Measurements from ENCODE around the gene NFATC1.

Gene NFATC1

GRCh38 chr18:79508565-79509535 is 113.1 kb downstream of the NFATC1 start:
- Histone ChIP-seq H3K27me3 (replicated peaks in 2 of 5; ENCODE audit: control insufficient read depth in 4 of 5, insufficient read depth in 5 of 5, low read length in 4 of 5) (no peaks in the 10 kb centered on the region), H3K9me3 (ENCODE audit: control extremely low read depth in 1 of 5, control insufficient read depth in 4 of 5, insufficient read depth in 2 of 5, low read depth in 1 of 5, low read length in 4 of 5) (no peaks in the 10 kb centered on the region), H3K4me1 (ENCODE audit: control extremely low read depth in 1 of 4, control insufficient read depth in 4 of 4, insufficient read depth in 4 of 4, low read length in 3 of 4) (peaks cover 8 to 56% (median 55%) of the 10 kb centered on the region in 4 experiments), H3K4me3 (ENCODE audit: control insufficient read depth in 1 of 7, extremely low read depth in 1 of 7, insufficient read depth in 4 of 7, low read depth in 2 of 7, low read length in 6 of 7) (peak overlapping the region in 2 of 7 experiments; percentile 62 to 76), H3K27ac (ENCODE audit: insufficient read depth in 1 of 2, low read depth in 1 of 2, low read length in 2 of 2, poor library complexity in 1 of 2, severe bottlenecking in 2 of 2) (no peak overlapping the region), H3K36me3 (ENCODE audit: control insufficient read depth in 4 of 4, insufficient read depth in 4 of 4, low read length in 3 of 4) (peaks cover 0 to 23% (median 14%) of the 10 kb centered on the region in 4 experiments)
- peak in 2 of 3 donors; percentile 78 to 79 for DNase-seq
- POLR2A ChIA-PET: interaction anchor here (1.0 to 2.9 kb wide), 5 partner anchors 8 to 105 kb away, joined by 3 to 23 read pairs (median 9); no protein-coding TSS in a partner anchor
- CTCF ChIA-PET: interaction anchor here (0.8 to 3.1 kb wide), 6 partner anchors 8 to 130 kb away, joined by 3 to 19 read pairs (median 3); no protein-coding TSS in a partner anchor
- WGBS (ENCODE audit: insufficient coverage): 71% methylated on average over 39 of the region's 40 CpGs

- Histone ChIP-seq H3K36me3 (ENCODE audit: control insufficient read depth in 4 of 4, insufficient read depth in 4 of 4, low read length in 3 of 4) (peaks cover 0 to 23% (median 14%) of the 10 kb centered on the region in 4 experiments), H3K9me3 (ENCODE audit: control extremely low read depth in 1 of 5, control insufficient read depth in 4 of 5, insufficient read depth in 2 of 5, low read depth in 1 of 5, low read length in 4 of 5) (no peaks in the 10 kb centered on the region), H3K4me1 (ENCODE audit: control extremely low read depth in 1 of 4, control insufficient read depth in 4 of 4, insufficient read depth in 4 of 4, low read length in 3 of 4) (peaks cover 8 to 50% (median 48%) of the 10 kb centered on the region in 4 experiments), H3K4me3 (ENCODE audit: control insufficient read depth in 1 of 7, extremely low read depth in 1 of 7, insufficient read depth in 4 of 7, low read depth in 2 of 7, low read length in 6 of 7) (peak overlapping the region in 2 of 7 experiments; percentile 19 to 26), H3K27me3 (replicated peaks in 2 of 5; ENCODE audit: control insufficient read depth in 4 of 5, insufficient read depth in 5 of 5, low read length in 4 of 5) (no peaks in the 10 kb centered on the region), H3K27ac (ENCODE audit: insufficient read depth in 1 of 2, low read depth in 1 of 2, low read length in 2 of 2, poor library complexity in 1 of 2, severe bottlenecking in 2 of 2) (no peak overlapping the region)
- POLR2A ChIA-PET: interaction anchor here (1.0 to 2.9 kb wide), 3 partner anchors 10 to 106 kb away, joined by 3 to 21 read pairs (median 4); no protein-coding TSS in a partner anchor
- no peak for DNase-seq
- CTCF ChIA-PET: interaction anchor here (1.2 to 1.5 kb wide), 2 partner anchors 56 to 130 kb away, joined by 3 read pairs; no protein-coding TSS in a partner anchor
- 94% methylated on average over 8 of the region's 8 CpGs for WGBS (ENCODE audit: insufficient coverage)
Observed at GRCh38 chr18:79509536-79509930, 113.8 kb downstream of the NFATC1 start.

GRCh38 chr18:79510046-79510685 is 114.4 kb downstream of the NFATC1 start:
- Histone ChIP-seq H3K27ac (ENCODE audit: insufficient read depth in 1 of 2, low read depth in 1 of 2, low read length in 2 of 2, poor library complexity in 1 of 2, severe bottlenecking in 2 of 2) (no peak overlapping the region), H3K27me3 (replicated peaks in 2 of 5; ENCODE audit: control insufficient read depth in 4 of 5, insufficient read depth in 5 of 5, low read length in 4 of 5) (no peaks in the 10 kb centered on the region), H3K4me3 (ENCODE audit: control insufficient read depth in 1 of 7, extremely low read depth in 1 of 7, insufficient read depth in 4 of 7, low read depth in 2 of 7, low read length in 6 of 7) (no peak overlapping the region), H3K36me3 (ENCODE audit: control insufficient read depth in 4 of 4, insufficient read depth in 4 of 4, low read length in 3 of 4) (peaks cover 0 to 23% (median 14%) of the 10 kb centered on the region in 4 experiments), H3K4me1 (ENCODE audit: control extremely low read depth in 1 of 4, control insufficient read depth in 4 of 4, insufficient read depth in 4 of 4, low read length in 3 of 4) (peaks cover 8 to 48% (median 46%) of the 10 kb centered on the region in 4 experiments), H3K9me3 (ENCODE audit: control extremely low read depth in 1 of 5, control insufficient read depth in 4 of 5, insufficient read depth in 2 of 5, low read depth in 1 of 5, low read length in 4 of 5) (no peaks in the 10 kb centered on the region)
- WGBS (ENCODE audit: insufficient coverage): 96% methylated on average over 19 of the region's 20 CpGs
- CTCF ChIA-PET: interaction anchor here (1.2 to 1.5 kb wide), 2 partner anchors 56 to 131 kb away, joined by 3 read pairs; no protein-coding TSS in a partner anchor
- POLR2A ChIA-PET: interaction anchor here (1.0 kb wide), 1 partner anchor 9 kb away, joined by 4 read pairs; no protein-coding TSS in a partner anchor
- DNase-seq: no peak

DNA sequence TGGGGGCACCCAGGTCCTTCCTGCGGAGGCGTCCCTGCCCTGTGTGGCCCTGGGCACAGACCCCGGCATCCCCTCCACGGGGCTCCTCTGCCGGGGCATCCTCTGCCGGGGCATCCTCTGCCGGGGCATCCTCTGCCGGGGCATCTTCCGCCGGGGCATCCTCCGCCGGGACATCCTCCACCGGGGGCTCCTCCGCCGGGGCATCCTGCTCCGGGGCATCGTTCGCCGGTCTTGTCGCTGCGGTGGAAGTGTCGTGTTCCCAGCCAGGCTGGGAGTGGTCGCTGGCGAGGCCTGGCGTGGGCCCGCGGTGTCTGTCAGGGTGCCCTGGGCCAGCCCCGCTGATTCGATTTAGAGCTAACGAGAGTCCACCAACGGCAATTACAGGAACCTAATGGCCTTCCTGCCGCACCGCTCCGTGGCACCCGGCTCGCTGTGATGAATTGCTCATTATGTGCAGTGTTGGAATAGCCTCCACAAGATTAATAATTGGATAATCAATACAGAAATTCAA is 115.1 kb downstream of the NFATC1 start:
- WGBS (ENCODE audit: insufficient coverage): 98% methylated on average over 31 of the region's 36 CpGs
- CTCF ChIA-PET: interaction anchor here (0.9 to 1.1 kb wide), 2 partner anchors 9 to 13 kb away, joined by 3 read pairs; no protein-coding TSS in a partner anchor
- H3K36me3 ChIP-seq (ENCODE audit: control insufficient read depth in 4 of 4, insufficient read depth in 4 of 4, low read length in 3 of 4): peaks cover 0 to 23% (median 14%) of the 10 kb centered on the region in 4 experiments
- no peak for DNase-seq
- no peaks in the 10 kb centered on the region for H3K27me3 ChIP-seq (replicated peaks in 2 of 5; ENCODE audit: control insufficient read depth in 4 of 5, insufficient read depth in 5 of 5, low read length in 4 of 5)
- H3K27ac ChIP-seq (ENCODE audit: insufficient read depth in 1 of 2, low read depth in 1 of 2, low read length in 2 of 2, poor library complexity in 1 of 2, severe bottlenecking in 2 of 2): no peak overlapping the region
- H3K9me3 ChIP-seq (ENCODE audit: control extremely low read depth in 1 of 5, control insufficient read depth in 4 of 5, insufficient read depth in 2 of 5, low read depth in 1 of 5, low read length in 4 of 5): no peaks in the 10 kb centered on the region
- H3K4me3 ChIP-seq (ENCODE audit: control insufficient read depth in 1 of 7, extremely low read depth in 1 of 7, insufficient read depth in 4 of 7, low read depth in 2 of 7, low read length in 6 of 7): no peak overlapping the region
- H3K4me1 ChIP-seq (ENCODE audit: control extremely low read depth in 1 of 4, control insufficient read depth in 4 of 4, insufficient read depth in 4 of 4, low read length in 3 of 4): peaks cover 8 to 44% (median 43%) of the 10 kb centered on the region in 4 experiments
- POLR2A ChIA-PET: no interaction called here

DNA sequence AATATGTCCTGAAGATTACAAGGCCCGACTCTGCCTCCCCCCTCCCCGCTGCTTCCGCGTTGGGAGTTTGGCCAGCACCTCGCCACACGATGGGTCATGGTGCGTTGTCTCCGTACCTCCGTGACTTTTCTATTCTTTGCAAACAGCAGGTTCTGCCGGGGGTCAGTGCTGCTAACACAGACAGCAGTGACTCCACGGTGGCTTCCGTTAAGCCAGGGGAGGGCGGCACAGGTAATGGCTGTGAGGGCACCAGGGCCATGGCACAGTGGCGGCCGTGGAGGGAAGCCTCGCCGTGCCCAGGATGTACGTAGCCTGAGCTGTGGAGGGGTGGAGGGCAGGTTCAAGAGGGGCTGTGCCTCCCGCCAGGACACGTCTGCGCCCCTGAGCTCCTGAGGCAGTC is 115.5 kb downstream of the NFATC1 start:
- H3K4me3 ChIP-seq (ENCODE audit: control insufficient read depth in 1 of 7, extremely low read depth in 1 of 7, insufficient read depth in 4 of 7, low read depth in 2 of 7, low read length in 6 of 7): no peak overlapping the region
- 100% methylated on average over 17 of the region's 21 CpGs for WGBS (ENCODE audit: insufficient coverage)
- CTCF ChIA-PET: interaction anchor here (0.9 to 1.1 kb wide), 2 partner anchors 9 to 13 kb away, joined by 3 read pairs; no protein-coding TSS in a partner anchor
- no peak for DNase-seq
- peaks cover 8 to 39% (median 38%) of the 10 kb centered on the region in 4 experiments for H3K4me1 ChIP-seq (ENCODE audit: control extremely low read depth in 1 of 4, control insufficient read depth in 4 of 4, insufficient read depth in 4 of 4, low read length in 3 of 4)
- POLR2A ChIA-PET: no interaction called here
- no peak overlapping the region for H3K27ac ChIP-seq (ENCODE audit: insufficient read depth in 1 of 2, low read depth in 1 of 2, low read length in 2 of 2, poor library complexity in 1 of 2, severe bottlenecking in 2 of 2)
- H3K27me3 ChIP-seq (replicated peaks in 2 of 5; ENCODE audit: control insufficient read depth in 4 of 5, insufficient read depth in 5 of 5, low read length in 4 of 5): no peaks in the 10 kb centered on the region
- H3K9me3 ChIP-seq (ENCODE audit: control extremely low read depth in 1 of 5, control insufficient read depth in 4 of 5, insufficient read depth in 2 of 5, low read depth in 1 of 5, low read length in 4 of 5): no peaks in the 10 kb centered on the region
- peaks cover 0 to 23% (median 14%) of the 10 kb centered on the region in 4 experiments for H3K36me3 ChIP-seq (ENCODE audit: control insufficient read depth in 4 of 4, insufficient read depth in 4 of 4, low read length in 3 of 4)

GRCh38 chr18:79511671-79512301 is 116.1 kb downstream of the NFATC1 start:
- Histone ChIP-seq H3K36me3 (ENCODE audit: control insufficient read depth in 4 of 4, insufficient read depth in 4 of 4, low read length in 3 of 4) (peaks cover 0 to 23% (median 14%) of the 10 kb centered on the region in 4 experiments), H3K27me3 (replicated peaks in 2 of 5; ENCODE audit: control insufficient read depth in 4 of 5, insufficient read depth in 5 of 5, low read length in 4 of 5) (no peaks in the 10 kb centered on the region), H3K4me3 (ENCODE audit: control insufficient read depth in 1 of 7, extremely low read depth in 1 of 7, insufficient read depth in 4 of 7, low read depth in 2 of 7, low read length in 6 of 7) (no peak overlapping the region), H3K27ac (ENCODE audit: insufficient read depth in 1 of 2, low read depth in 1 of 2, low read length in 2 of 2, poor library complexity in 1 of 2, severe bottlenecking in 2 of 2) (no peak overlapping the region), H3K9me3 (ENCODE audit: control extremely low read depth in 1 of 5, control insufficient read depth in 4 of 5, insufficient read depth in 2 of 5, low read depth in 1 of 5, low read length in 4 of 5) (no peaks in the 10 kb centered on the region), H3K4me1 (ENCODE audit: control extremely low read depth in 1 of 4, control insufficient read depth in 4 of 4, insufficient read depth in 4 of 4, low read length in 3 of 4) (peaks cover 5 to 36% (median 34%) of the 10 kb centered on the region in 4 experiments)
- 91% methylated on average over 32 of the region's 32 CpGs for WGBS (ENCODE audit: insufficient coverage)
- ChIA-PET POLR2A (no interaction called here), CTCF (interaction anchor here (0.9 to 1.4 kb wide), 3 partner anchors 8 to 133 kb away, joined by 3 to 4 read pairs (median 3); no protein-coding TSS in a partner anchor)
- no peak for DNase-seq
